Tibial artery (tissue), 4 donors: Measurements from ENCODE around the gene ADAMTS7.
"Not testable (repeated sequence)": the region's sequence is repeated elsewhere in the genome, so short reads cannot be mapped to it uniquely, and the experiment has no call there.

Experiments
- DNase-seq, 2 donors: peaks; one replicate each; pipeline ENCODE4 v3.0.0-alpha.2; 2019
- H3K27ac ChIP-seq, 2 donors: fragments of 200-600 bp; sonication (generic) in 1 of 2; 1 replicate in 1 of 2; 2 replicates in 1 of 2; pipeline ENCODE4 v1.5.1; 2018 to 2019; ENCODE audit warnings: mild to moderate bottlenecking in 1 of 2
- H3K27me3 ChIP-seq, 2 donors: fragments of 200-600 bp; sonication (generic) in 1 of 2; one replicate each; pipeline versions ENCODE4 v1.5.1 to v1.6.0; 2016 to 2019
- H3K36me3 ChIP-seq, 3 donors: fragments of 200-600 bp; sonication (generic) in 2 of 3; one replicate each; pipeline ENCODE4 v1.5.1; 2016 to 2019; ENCODE audit warnings: mild to moderate bottlenecking in 2 of 3
- H3K4me1 ChIP-seq, 4 donors: fragments of 200-600 bp; sonication (generic) in 2 of 4; 1 replicate in 3 of 4; 2 replicates in 1 of 4; pipeline ENCODE4 v1.5.1; 2016 to 2019
- H3K4me3 ChIP-seq, 2 donors: fragments of 200-600 bp; sonication (generic) in 1 of 2; 1 replicate in 1 of 2; 2 replicates in 1 of 2; pipeline ENCODE4 v1.5.1; 2018 to 2019; ENCODE audit warnings: mild to moderate bottlenecking in 2 of 2
- H3K9me3 ChIP-seq, 3 donors: fragments of 200-600 bp; sonication (generic) in 1 of 3; one replicate each; pipeline ENCODE4 v1.5.1; 2016 to 2019
- CTCF ChIP-seq, 2 experiments: fragments of 200-600 bp in 1 of 2; fragments of 450-650 bp in 1 of 2; IDR thresholded peaks; one replicate each; pipeline ENCODE4 v1.5.1; 2017 to 2019; ENCODE audit warnings: antibody characterized with exemption in 2 of 2, mild to moderate bottlenecking in 1 of 2, moderate library complexity in 1 of 2
- intact Hi-C: fragments of 100-400 bp; cut with DNase I; formaldehyde crosslinking; loops from one replicate; pipeline ENCODE4 v1.15.0; 2023; ENCODE audit warnings: low total_unique reads

Gene ADAMTS7

GRCh38 chr15:78752492-78753358 lies 58.5 kb downstream of the ADAMTS7 start:
- H3K9me3 ChIP-seq = no peaks in the 10 kb centered on the region
- H3K36me3 ChIP-seq = no peaks in the 10 kb centered on the region
- no peaks in the 10 kb centered on the region for H3K27me3 ChIP-seq
- H3K27ac ChIP-seq = no peak overlapping the region
- peak in 1 of 2 donors; percentile 9 for DNase-seq
- H3K4me1 ChIP-seq = peaks cover 0 to 37% (median 17%) of the 10 kb centered on the region in 4 donors
- no peak overlapping the region for H3K4me3 ChIP-seq
- intact Hi-C loops = loop anchor here (5.0 to 10.0 kb wide), 2 partner anchors 122 to 135 kb away; partner anchors contain the start of gene MORF4L1
- TF ChIP-seq CTCF (IDR thresholded peaks at IDR 0.05) = no peak

GRCh38 chr15:78751602-78751979 lies 59.7 kb downstream of the ADAMTS7 start:
- no peak overlapping the region for H3K27ac ChIP-seq
- peak in 1 of 2 donors; percentile 11 for DNase-seq
- peaks cover 0 to 26% (median 6%) of the 10 kb centered on the region in 4 donors for H3K4me1 ChIP-seq
- H3K9me3 ChIP-seq = no peaks in the 10 kb centered on the region
- no peak for TF ChIP-seq CTCF (IDR thresholded peaks at IDR 0.05)
- intact Hi-C loops = loop anchor here (5.0 to 10.0 kb wide), 2 partner anchors 123 to 134 kb away; partner anchors contain the start of gene MORF4L1
- H3K27me3 ChIP-seq = no peaks in the 10 kb centered on the region
- H3K4me3 ChIP-seq = no peak overlapping the region
- H3K36me3 ChIP-seq = no peaks in the 10 kb centered on the region

GRCh38 chr15:78750974-78751601 lies 60.2 kb downstream of the ADAMTS7 start:
- not testable (repeated sequence) for H3K27me3 ChIP-seq, H3K9me3 ChIP-seq, H3K36me3 ChIP-seq
- H3K4me1 ChIP-seq = peaks cover 0 to 21% (median 5%) of the 10 kb centered on the region in 4 donors
- peak overlapping the region; percentile 31 to 38 for H3K4me3 ChIP-seq
- DNase-seq = peak; percentile 90 to 96
- intact Hi-C loops = loop anchor here (5.0 to 10.0 kb wide), 2 partner anchors 124 to 134 kb away; partner anchors contain the start of gene MORF4L1
- peak in 1 of 2 experiments; percentile 58 for TF ChIP-seq CTCF (IDR thresholded peaks at IDR 0.05)
- peak overlapping the region; percentile 24 to 57 for H3K27ac ChIP-seq

GRCh38 chr15:78750566-78750965 lies 60.7 kb downstream of the ADAMTS7 start:
- Histone ChIP-seq H3K4me1 (peaks cover 0 to 16% (median 4%) of the 10 kb centered on the region in 4 donors), H3K36me3 (no peaks in the 10 kb centered on the region), H3K9me3 (no peaks in the 10 kb centered on the region), H3K27ac (peak overlapping the region; percentile 24 to 57), H3K4me3 (peak overlapping the region; percentile 31 to 38), H3K27me3 (no peaks in the 10 kb centered on the region)
- intact Hi-C loops = loop anchor here (5.0 to 10.0 kb wide), 2 partner anchors 124 to 133 kb away; partner anchors contain the start of gene MORF4L1
- no peak for TF ChIP-seq CTCF (IDR thresholded peaks at IDR 0.05)
- DNase-seq = peak in 1 of 2 donors; percentile 22

- Histone ChIP-seq H3K4me3 (no peak overlapping the region), H3K27ac (no peak overlapping the region)
- intact Hi-C loops = loop anchor here (5.0 to 10.0 kb wide), 2 partner anchors 125 to 133 kb away; partner anchors contain the start of gene MORF4L1
Observed at GRCh38 chr15:78749831-78750230, 61.4 kb downstream of the ADAMTS7 start.

GRCh38 chr15:78747877-78748276 lies 63.4 kb downstream of the ADAMTS7 start:
- H3K27ac ChIP-seq, H3K27me3 ChIP-seq, intact Hi-C loops, H3K9me3 ChIP-seq, H3K36me3 ChIP-seq, H3K4me3 ChIP-seq: not testable (repeated sequence)
- peak; percentile 7 to 25 for DNase-seq
- H3K4me1 ChIP-seq = peaks cover 0 to 16% (median 4%) of the 10 kb centered on the region in 4 donors

More at GRCh38 chr15:78749831-78750230, 61.4 kb downstream of the ADAMTS7 start:
- Histone ChIP-seq H3K36me3 (no peaks in the 10 kb centered on the region), H3K27me3 (no peaks in the 10 kb centered on the region), H3K9me3 (no peaks in the 10 kb centered on the region), H3K4me1 (peaks cover 0 to 16% (median 4%) of the 10 kb centered on the region in 4 donors)
- TF ChIP-seq CTCF (IDR thresholded peaks at IDR 0.05) = no peak
- peak; percentile 15 to 60 for DNase-seq

- H3K27ac ChIP-seq, H3K4me3 ChIP-seq, DNase-seq, H3K36me3 ChIP-seq, H3K4me1 ChIP-seq, intact Hi-C loops, H3K9me3 ChIP-seq: not testable (repeated sequence)
- H3K27me3 ChIP-seq = peaks cover 0 to 15% of the 10 kb centered on the region in 2 donors
Observed at GRCh38 chr15:78741674-78742073, 69.6 kb downstream of the ADAMTS7 start.
